Upper lobe of right lung (tissue), 1 donor: ENCODE data around the gene BRIP1. TPM values are rescaled to one million over a fixed set of nuclear protein-coding genes. Genes with fewer than 3 reads are reported as not detected.

ENCODE experiments used
- ATAC-seq: fragments of 200-7000 bp; cut with Tn5 transposase; one replicate; pipeline ENCODE4 v1.9.1; 2020; ENCODE audit warnings: mild to moderate bottlenecking, moderate library complexity
- DNase-seq: peaks from one replicate; pipeline ENCODE4 v3.0.0-alpha.2; 2020
- H3K27ac ChIP-seq: fragments of 200-600 bp; one replicate; pipeline ENCODE4 v1.8.0; 2022
- H3K27me3 ChIP-seq: fragments of 200-600 bp; one replicate; pipeline ENCODE4 v1.8.0; 2022; ENCODE audit warnings: mild to moderate bottlenecking
- H3K36me3 ChIP-seq: fragments of 200-600 bp; one replicate; pipeline ENCODE4 v1.8.0; 2022
- H3K4me1 ChIP-seq: fragments of 200-600 bp; one replicate; pipeline ENCODE4 v1.8.0; 2022
- H3K4me3 ChIP-seq: fragments of 200-600 bp; one replicate; pipeline ENCODE4 v1.8.0; 2022; ENCODE audit warnings: mild to moderate bottlenecking
- H3K9me3 ChIP-seq: fragments of 200-600 bp; one replicate; pipeline ENCODE4 v1.8.0; 2022
- intact Hi-C: fragments of 100-400 bp; cut with DNase I; formaldehyde crosslinking; loops from one replicate; pipeline ENCODE4 v1.11.0; 2022
- total RNA-seq: library from RNA; stranded (reverse); fragmentation: NEBNext Ultra II Directional; extraction: Animal tissue kit (Norgen Biotek cat#: 25700); gene quantifications from one replicate; pipeline ENCODE4 v1.2.1, GENCODE V29; 2021
- TF ChIP-seq, protein P1 (sequence below): fragments of 200-600 bp; IDR thresholded peaks from one replicate; pipeline ENCODE4 v1.8.0; 2022; ENCODE audit warnings: antibody characterized with exemption
- donor health status: DM: no; HTN: yes; CAD: no; lungs with severe emphysema.

The BRIP1 gene
- total RNA-seq, 1 donor from 2014 or later: 0.26 TPM

- no peak for ATAC-seq
- intact Hi-C loops: no loop called here
- TF ChIP-seq, protein P1, sequence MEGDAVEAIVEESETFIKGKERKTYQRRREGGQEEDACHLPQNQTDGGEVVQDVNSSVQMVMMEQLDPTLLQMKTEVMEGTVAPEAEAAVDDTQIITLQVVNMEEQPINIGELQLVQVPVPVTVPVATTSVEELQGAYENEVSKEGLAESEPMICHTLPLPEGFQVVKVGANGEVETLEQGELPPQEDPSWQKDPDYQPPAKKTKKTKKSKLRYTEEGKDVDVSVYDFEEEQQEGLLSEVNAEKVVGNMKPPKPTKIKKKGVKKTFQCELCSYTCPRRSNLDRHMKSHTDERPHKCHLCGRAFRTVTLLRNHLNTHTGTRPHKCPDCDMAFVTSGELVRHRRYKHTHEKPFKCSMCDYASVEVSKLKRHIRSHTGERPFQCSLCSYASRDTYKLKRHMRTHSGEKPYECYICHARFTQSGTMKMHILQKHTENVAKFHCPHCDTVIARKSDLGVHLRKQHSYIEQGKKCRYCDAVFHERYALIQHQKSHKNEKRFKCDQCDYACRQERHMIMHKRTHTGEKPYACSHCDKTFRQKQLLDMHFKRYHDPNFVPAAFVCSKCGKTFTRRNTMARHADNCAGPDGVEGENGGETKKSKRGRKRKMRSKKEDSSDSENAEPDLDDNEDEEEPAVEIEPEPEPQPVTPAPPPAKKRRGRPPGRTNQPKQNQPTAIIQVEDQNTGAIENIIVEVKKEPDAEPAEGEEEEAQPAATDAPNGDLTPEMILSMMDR: no peak
These were observed 206.0 kb downstream of the BRIP1 start for GRCh38 chr17:61657338-61657737.

DNA sequence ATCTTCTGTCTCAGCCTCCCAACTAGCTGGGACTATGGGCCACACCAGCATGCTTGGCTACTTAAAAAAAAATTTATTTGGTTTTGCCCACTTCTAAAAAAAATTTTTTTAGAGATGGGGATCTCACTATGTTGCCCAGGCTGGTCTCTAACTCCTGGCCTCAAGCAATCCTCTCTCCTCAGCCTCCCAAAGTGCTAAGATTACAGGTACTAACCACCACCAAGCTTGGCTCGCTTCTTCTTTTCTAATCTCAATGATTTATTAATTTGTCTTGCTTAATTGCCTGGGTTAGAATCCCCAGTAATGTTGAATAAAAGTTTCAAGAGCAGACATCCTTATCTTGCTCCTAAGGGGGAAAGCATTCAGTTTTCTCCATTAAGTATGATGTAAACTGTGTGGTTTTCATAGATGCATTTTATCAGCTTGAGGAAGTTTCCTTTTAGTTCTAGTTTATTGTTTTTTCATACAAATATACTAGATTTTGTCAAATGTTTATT lies 206.6 kb downstream of the BRIP1 start:
- peaks cover 10% of the 10 kb centered on the region for H3K9me3 ChIP-seq
- no peak for ATAC-seq

More at GRCh38 chr17:61657338-61657737, 206.0 kb downstream of the BRIP1 start:
- DNase-seq: no peak
- H3K36me3 ChIP-seq: no peaks in the 10 kb centered on the region
- H3K9me3 ChIP-seq: peaks cover 5% of the 10 kb centered on the region
- H3K27me3 ChIP-seq: no peaks in the 10 kb centered on the region
- H3K27ac ChIP-seq: no peak overlapping the region
- H3K4me3 ChIP-seq: no peak overlapping the region
- H3K4me1 ChIP-seq: no peaks in the 10 kb centered on the region

GRCh38 chr17:61650749-61651148 lies 212.6 kb downstream of the BRIP1 start:
- no peak for DNase-seq
- H3K9me3 ChIP-seq: peaks cover 14% of the 10 kb centered on the region
- no peaks in the 10 kb centered on the region for H3K4me1 ChIP-seq
- H3K4me3 ChIP-seq: no peak overlapping the region
- H3K27ac ChIP-seq: no peak overlapping the region
- intact Hi-C loops: no loop called here
- H3K36me3 ChIP-seq: no peaks in the 10 kb centered on the region
- ATAC-seq: no peak
- no peaks in the 10 kb centered on the region for H3K27me3 ChIP-seq
- TF ChIP-seq, protein P1: no peak

More for the DNA sequence above, 206.6 kb downstream of the BRIP1 start:
- DNase-seq: no peak
- no peaks in the 10 kb centered on the region for H3K36me3 ChIP-seq
- TF ChIP-seq, protein P1: no peak
- no peaks in the 10 kb centered on the region for H3K27me3 ChIP-seq
- no peak overlapping the region for H3K27ac ChIP-seq
- intact Hi-C loops: no loop called here
- no peaks in the 10 kb centered on the region for H3K4me1 ChIP-seq
- H3K4me3 ChIP-seq: no peak overlapping the region

- intact Hi-C loops: no loop called here
- Histone ChIP-seq H3K4me1 (no peaks in the 10 kb centered on the region), H3K27me3 (no peaks in the 10 kb centered on the region), H3K4me3 (no peak overlapping the region), H3K9me3 (peaks cover 14% of the 10 kb centered on the region), H3K27ac (no peak overlapping the region), H3K36me3 (no peaks in the 10 kb centered on the region)
- TF ChIP-seq, protein P1: no peak
- ATAC-seq (no peak), DNase-seq (no peak)
These were observed 214.7 kb downstream of the BRIP1 start for GRCh38 chr17:61648587-61648986.

GRCh38 chr17:61647047-61647446 lies 216.3 kb downstream of the BRIP1 start:
- Histone ChIP-seq H3K4me3 (no peak overlapping the region), H3K4me1 (no peaks in the 10 kb centered on the region), H3K36me3 (no peaks in the 10 kb centered on the region), H3K27me3 (no peaks in the 10 kb centered on the region), H3K9me3 (peaks cover 7% of the 10 kb centered on the region), H3K27ac (no peak overlapping the region)
- no peak for ATAC-seq
- TF ChIP-seq, protein P1: no peak
- DNase-seq: no peak
- intact Hi-C loops: no loop called here

DNA sequence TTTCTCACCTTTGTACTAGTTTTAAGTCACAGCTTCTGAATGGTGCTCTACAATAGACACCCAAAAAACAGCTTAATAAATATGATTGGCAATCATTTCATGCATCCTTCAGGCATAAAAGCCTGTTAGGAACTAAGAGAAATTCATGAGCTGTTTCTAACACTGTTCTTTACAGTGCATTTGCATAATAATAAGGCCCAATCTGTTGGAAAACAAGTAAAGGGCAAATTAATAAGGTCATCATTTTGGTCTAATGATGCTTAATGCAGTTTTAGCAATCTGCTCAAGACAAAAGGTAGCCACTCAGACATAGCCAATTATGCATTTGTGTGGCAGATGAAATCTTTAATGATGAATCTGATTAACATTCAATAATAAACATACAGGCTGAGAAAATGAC lies 216.8 kb downstream of the BRIP1 start:
- intact Hi-C loops: no loop called here
- H3K36me3 ChIP-seq: no peaks in the 10 kb centered on the region
- DNase-seq: no peak
- ATAC-seq: no peak
- H3K27me3 ChIP-seq: no peaks in the 10 kb centered on the region
- TF ChIP-seq, protein P1: no peak
- no peak overlapping the region for H3K4me3 ChIP-seq
- no peaks in the 10 kb centered on the region for H3K4me1 ChIP-seq
- H3K9me3 ChIP-seq: peaks cover 4% of the 10 kb centered on the region
- H3K27ac ChIP-seq: no peak overlapping the region
